ENCODE results near the gene APC.

Gene APC

DNA sequence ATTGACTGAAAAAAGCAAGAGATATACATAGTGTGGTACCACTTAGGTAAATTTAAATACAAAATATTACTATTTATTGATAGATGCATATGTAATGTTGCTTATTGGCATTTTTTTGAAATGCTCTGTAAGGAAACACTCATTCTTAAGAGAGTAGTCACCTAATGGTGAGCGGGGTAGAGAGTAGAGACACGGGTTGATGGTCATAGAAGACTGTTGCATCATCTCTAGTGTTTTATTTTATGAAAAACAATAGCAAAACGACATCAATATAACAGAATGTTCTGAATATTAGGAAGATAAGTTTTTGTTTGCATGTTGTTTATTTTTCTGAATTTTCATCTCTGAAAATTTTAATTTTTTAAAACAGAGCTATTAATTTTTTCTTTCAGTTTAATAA, 127.4 kb downstream of the APC start:
- H3K9me2 ChIP-seq (replicated peaks; ENCODE audit: insufficient read depth, low read length) = no peaks in the 10 kb centered on the region
- TF ChIP-seq EZH2phosphoT487 (IDR thresholded peaks at IDR 0.05; ENCODE audit: low read length) (no peak), EZH2 (optimal IDR thresholded peaks at IDR 0.05; ENCODE audit: low read depth, low read length) (no peak)
- TF ChIP-seq, protein P1, sequence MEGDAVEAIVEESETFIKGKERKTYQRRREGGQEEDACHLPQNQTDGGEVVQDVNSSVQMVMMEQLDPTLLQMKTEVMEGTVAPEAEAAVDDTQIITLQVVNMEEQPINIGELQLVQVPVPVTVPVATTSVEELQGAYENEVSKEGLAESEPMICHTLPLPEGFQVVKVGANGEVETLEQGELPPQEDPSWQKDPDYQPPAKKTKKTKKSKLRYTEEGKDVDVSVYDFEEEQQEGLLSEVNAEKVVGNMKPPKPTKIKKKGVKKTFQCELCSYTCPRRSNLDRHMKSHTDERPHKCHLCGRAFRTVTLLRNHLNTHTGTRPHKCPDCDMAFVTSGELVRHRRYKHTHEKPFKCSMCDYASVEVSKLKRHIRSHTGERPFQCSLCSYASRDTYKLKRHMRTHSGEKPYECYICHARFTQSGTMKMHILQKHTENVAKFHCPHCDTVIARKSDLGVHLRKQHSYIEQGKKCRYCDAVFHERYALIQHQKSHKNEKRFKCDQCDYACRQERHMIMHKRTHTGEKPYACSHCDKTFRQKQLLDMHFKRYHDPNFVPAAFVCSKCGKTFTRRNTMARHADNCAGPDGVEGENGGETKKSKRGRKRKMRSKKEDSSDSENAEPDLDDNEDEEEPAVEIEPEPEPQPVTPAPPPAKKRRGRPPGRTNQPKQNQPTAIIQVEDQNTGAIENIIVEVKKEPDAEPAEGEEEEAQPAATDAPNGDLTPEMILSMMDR (IDR thresholded peaks at IDR 0.05; ENCODE audit: low read length) = no peak
- H3K4me3 ChIP-seq (ENCODE audit: low read length) = no peak overlapping the region
- H3K79me2 ChIP-seq (ENCODE audit: low read length) = peaks cover 77% of the 10 kb centered on the region
- no peaks in the 10 kb centered on the region for H4K20me1 ChIP-seq (ENCODE audit: insufficient read depth, low read length)
- H3K9ac ChIP-seq (ENCODE audit: low read length) = no peak overlapping the region
- no peak overlapping the region for H3K4me2 ChIP-seq (ENCODE audit: low read depth, low read length)
- H2AFZ ChIP-seq (ENCODE audit: low read length) = no peak overlapping the region
- H3K27me3 ChIP-seq (replicated peaks; ENCODE audit: insufficient read depth, low read length) = no peaks in the 10 kb centered on the region
- H3K4me1 ChIP-seq (ENCODE audit: low read length) = peaks cover 30% of the 10 kb centered on the region
- no peak overlapping the region for H3K27ac ChIP-seq (ENCODE audit: low read length)
- no peaks in the 10 kb centered on the region for H3K9me3 ChIP-seq (replicated peaks; ENCODE audit: insufficient read depth, low read length)
- DNase-seq = no peak
- peaks cover 31% of the 10 kb centered on the region for H3F3A ChIP-seq (ENCODE audit: insufficient read depth, low read length)
- peaks cover 27% of the 10 kb centered on the region for H3K36me3 ChIP-seq (replicated peaks; ENCODE audit: insufficient read depth, low read length)

DNA sequence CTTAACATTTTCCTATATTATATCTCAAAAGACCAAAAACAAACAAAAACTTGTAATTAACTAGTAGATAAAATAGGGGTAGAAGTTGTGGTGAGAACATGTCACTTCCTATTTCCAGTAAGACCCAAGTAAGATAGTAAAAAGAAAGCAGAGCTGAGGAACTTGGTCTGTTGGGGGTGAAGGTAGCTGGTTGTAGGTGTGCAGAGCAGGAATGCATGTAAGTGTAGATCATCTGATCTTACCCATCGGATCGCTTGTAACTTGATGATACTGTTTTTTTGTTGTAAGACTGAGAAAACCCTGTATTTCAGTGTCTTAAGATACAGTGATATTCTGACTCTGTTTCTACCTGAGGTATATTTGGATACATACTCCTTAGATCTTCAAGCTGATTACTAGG, 129.1 kb downstream of the APC start:
- Histone ChIP-seq H3K9me3 (replicated peaks; ENCODE audit: insufficient read depth, low read length) (no peaks in the 10 kb centered on the region), H3K79me2 (ENCODE audit: low read length) (peaks cover 83% of the 10 kb centered on the region), H4K20me1 (ENCODE audit: insufficient read depth, low read length) (no peaks in the 10 kb centered on the region), H3F3A (ENCODE audit: insufficient read depth, low read length) (peaks cover 31% of the 10 kb centered on the region), H3K4me2 (ENCODE audit: low read depth, low read length) (no peak overlapping the region), H3K9ac (ENCODE audit: low read length) (no peak overlapping the region), H2AFZ (ENCODE audit: low read length) (no peak overlapping the region), H3K4me3 (ENCODE audit: low read length) (no peak overlapping the region), H3K27me3 (replicated peaks; ENCODE audit: insufficient read depth, low read length) (no peaks in the 10 kb centered on the region), H3K36me3 (replicated peaks; ENCODE audit: insufficient read depth, low read length) (peaks cover 27% of the 10 kb centered on the region), H3K9me2 (replicated peaks; ENCODE audit: insufficient read depth, low read length) (no peaks in the 10 kb centered on the region), H3K4me1 (ENCODE audit: low read length) (peaks cover 38% of the 10 kb centered on the region), H3K27ac (ENCODE audit: low read length) (no peak overlapping the region)
- TF ChIP-seq EZH2 (optimal IDR thresholded peaks at IDR 0.05; ENCODE audit: low read depth, low read length) = no peak
- TF ChIP-seq, protein P1 (IDR thresholded peaks at IDR 0.05; ENCODE audit: low read length) = no peak
- TF ChIP-seq EZH2phosphoT487 (IDR thresholded peaks at IDR 0.05; ENCODE audit: low read length) = no peak
- no peak for DNase-seq

DNA sequence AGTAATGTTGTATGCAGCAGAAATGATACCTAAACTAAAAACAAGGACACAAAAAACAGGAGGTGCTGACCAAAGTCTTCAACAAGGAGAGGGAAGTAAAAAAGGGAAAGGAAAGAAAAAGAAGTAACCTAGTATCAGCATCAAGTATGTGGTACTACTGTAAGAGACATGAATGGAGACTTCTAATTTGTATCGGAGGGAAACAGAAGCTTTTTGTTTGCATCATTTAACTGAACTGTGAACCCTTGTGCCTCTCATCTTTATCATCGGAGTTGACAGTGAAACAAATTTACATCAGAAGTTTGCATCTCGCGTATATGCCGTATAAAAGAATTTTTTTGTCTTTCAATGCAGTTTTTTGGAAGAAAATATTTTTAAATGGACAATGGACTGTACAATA, 129.7 kb downstream of the APC start:
- DNase-seq = no peak
- no peaks in the 10 kb centered on the region for H3K9me2 ChIP-seq (replicated peaks; ENCODE audit: insufficient read depth, low read length)
- H3K9me3 ChIP-seq (replicated peaks; ENCODE audit: insufficient read depth, low read length) = no peaks in the 10 kb centered on the region
- peaks cover 77% of the 10 kb centered on the region for H3K79me2 ChIP-seq (ENCODE audit: low read length)
- H2AFZ ChIP-seq (ENCODE audit: low read length) = no peak overlapping the region
- H3K9ac ChIP-seq (ENCODE audit: low read length) = no peak overlapping the region
- no peaks in the 10 kb centered on the region for H3K27me3 ChIP-seq (replicated peaks; ENCODE audit: insufficient read depth, low read length)
- H3K36me3 ChIP-seq (replicated peaks; ENCODE audit: insufficient read depth, low read length) = peaks cover 27% of the 10 kb centered on the region
- no peak overlapping the region for H3K27ac ChIP-seq (ENCODE audit: low read length)
- H3K4me1 ChIP-seq (ENCODE audit: low read length) = peaks cover 36% of the 10 kb centered on the region
- H3K4me2 ChIP-seq (ENCODE audit: low read depth, low read length) = no peak overlapping the region
- peaks cover 31% of the 10 kb centered on the region for H3F3A ChIP-seq (ENCODE audit: insufficient read depth, low read length)
- H4K20me1 ChIP-seq (ENCODE audit: insufficient read depth, low read length) = no peaks in the 10 kb centered on the region
- H3K4me3 ChIP-seq (ENCODE audit: low read length) = no peak overlapping the region
- TF ChIP-seq EZH2phosphoT487 (IDR thresholded peaks at IDR 0.05; ENCODE audit: low read length) (no peak), EZH2 (optimal IDR thresholded peaks at IDR 0.05; ENCODE audit: low read depth, low read length) (no peak)
- TF ChIP-seq, protein P1 (IDR thresholded peaks at IDR 0.05; ENCODE audit: low read length) = no peak
